Cardiac septum (tissue), 1 donor: Measurements from ENCODE around the gene SPEG. TPM values are rescaled to one million over a fixed set of nuclear protein-coding genes. Genes with fewer than 3 reads are reported as not detected.

ENCODE experiments used
- DNase-seq: peaks from one replicate; pipeline ENCODE4 v3.0.0-alpha.2; 2020; ENCODE audit warnings: low spot score
- intact Hi-C: fragments of 100-400 bp; cut with DNase I; formaldehyde crosslinking; loops from one replicate; pipeline ENCODE4 v1.14.0; 2022
- total RNA-seq: library from RNA; stranded (reverse); fragmentation: NEBNext Ultra II Directional; extraction: Animal tissue kit (Norgen Biotek cat#: 25700); gene quantifications from one replicate; pipeline ENCODE4 v1.2.1, GENCODE V29; 2021
- donor health status: DM: no; HTN: no; CAD: no.

Gene SPEG
- total RNA-seq, 1 donor from 2014 or later, result 199 TPM

DNA sequence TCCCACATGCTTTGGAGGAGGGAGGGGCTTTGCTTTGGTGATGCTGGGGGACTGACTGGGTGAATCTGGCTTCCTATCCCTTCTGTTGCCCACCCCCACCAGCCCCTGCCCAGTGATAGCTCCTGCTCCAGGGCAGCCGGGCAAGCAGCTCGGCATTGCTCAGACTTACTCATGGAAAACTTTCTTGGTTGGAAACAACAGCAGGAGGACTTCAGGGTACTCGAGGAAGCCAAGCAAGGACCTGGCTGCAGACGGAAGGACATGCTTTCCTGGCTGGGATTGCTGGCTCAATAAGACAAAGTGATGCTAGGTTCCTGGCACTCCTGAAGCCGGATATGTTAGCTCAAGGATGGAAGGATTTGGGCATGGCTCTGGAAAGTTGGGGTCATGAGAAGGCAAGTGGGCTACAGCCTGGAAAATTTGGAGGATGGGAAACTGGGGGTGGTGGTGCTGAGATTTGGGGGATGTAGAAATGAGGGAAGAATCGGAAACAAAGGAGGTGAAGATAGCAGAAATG is 3.1 kb downstream of the SPEG start:
- peak; percentile 61 for DNase-seq

GRCh38 chr2:219438453-219438852 is 3.8 kb downstream of the SPEG start:
- intact Hi-C loops, result no loop called here
- DNase-seq, result no peak

More for the DNA sequence above, 3.1 kb downstream of the SPEG start:
- intact Hi-C loops, result no loop called here

GRCh38 chr2:219439506-219439905 is 4.9 kb downstream of the SPEG start:
- no peak for DNase-seq
- intact Hi-C loops, result no loop called here

DNA sequence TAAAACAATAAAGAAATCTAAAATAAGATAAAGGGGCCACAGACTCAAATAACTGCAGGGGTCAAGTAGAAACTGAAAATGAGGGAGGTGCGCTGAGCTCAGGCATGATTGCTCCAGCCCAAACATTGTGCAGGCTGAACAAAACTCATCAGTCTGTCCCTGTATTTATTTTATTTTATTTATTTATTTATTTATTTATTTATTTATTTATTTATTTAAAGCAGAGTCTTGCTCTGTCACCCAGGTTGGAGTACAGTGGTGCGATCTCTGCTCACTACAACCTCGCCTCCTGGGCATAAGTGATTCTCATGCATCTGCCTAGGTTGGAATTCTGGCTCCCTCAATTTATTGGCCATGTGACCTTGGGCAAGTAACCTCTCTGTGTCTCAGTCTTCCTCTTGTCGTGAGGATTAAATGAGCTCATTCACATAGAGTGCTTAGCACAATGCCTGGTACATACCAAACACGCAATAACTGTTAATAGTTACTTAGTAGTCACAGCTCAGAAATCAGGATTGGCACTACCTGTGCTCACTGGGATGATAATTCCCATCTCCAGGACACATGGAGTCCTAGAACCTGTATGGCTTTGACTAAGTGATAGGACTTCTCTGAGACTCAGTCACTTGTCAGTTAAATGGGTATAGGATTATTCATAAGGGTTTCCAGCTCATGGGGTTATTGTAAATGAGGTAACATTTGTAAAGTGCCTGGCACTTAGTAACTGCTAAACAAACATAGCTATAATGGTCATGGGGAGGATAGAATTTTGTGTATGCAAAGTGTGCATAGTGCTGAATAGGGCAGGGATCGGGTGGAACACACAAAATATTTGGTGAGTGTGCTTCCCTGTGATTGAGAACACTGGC is 6.0 kb downstream of the SPEG start:
- no peak for DNase-seq
- intact Hi-C loops, result no loop called here

GRCh38 chr2:219441451-219442255 is 7.0 kb downstream of the SPEG start:
- intact Hi-C loops, result no loop called here
- DNase-seq, result peak; percentile 78

GRCh38 chr2:219442256-219443015 is 7.8 kb downstream of the SPEG start:
- intact Hi-C loops, result no loop called here
- no peak for DNase-seq

DNA sequence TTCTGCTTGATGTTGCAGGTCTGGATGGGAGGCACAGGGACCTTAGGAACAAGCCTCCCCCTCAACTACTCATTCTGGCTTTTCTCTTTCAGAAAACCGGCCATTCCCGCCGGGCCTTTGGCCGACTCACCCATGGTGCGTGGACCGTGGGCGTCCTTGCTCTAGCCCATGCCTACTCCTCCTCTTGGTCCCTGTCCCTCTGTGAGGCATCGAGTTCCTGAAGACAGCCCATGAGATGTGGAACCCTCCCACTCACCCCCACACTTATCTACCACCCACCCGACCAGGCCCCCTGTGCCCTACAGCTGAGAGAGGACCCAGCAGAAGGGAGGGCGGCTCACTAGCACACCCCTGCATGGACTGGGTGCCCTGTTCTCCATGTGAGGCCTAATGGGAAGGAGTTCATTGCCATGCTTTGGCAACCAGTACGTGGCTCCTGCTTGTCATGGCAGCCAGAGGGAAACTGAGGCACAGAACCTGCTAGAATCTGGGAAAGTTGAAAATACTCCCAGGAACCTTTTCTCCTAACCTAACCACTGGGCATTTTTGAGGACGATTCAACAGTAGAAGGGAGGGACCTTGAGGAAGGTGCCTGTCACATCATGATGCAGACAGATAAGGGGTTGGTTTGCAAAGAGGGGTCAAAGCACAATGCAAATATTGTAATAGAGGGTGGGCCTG is 8.5 kb downstream of the SPEG start:
- DNase-seq, result no peak
- intact Hi-C loops, result no loop called here

DNA sequence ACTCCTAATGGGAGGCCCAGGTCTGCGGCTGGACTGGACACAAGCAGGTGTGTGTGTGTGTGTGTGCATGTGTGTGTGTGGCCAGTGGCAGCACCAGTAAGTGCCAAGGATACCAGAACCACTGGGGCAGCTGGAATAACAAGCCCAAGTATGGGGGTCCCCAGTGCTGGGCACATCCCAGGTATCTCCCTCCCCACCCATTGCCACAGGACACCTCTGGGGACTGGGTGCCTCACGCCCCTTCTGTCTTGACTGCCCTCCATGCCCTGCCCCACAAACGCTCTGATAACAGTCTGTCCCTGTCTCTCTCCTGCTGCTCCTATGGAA is 9.0 kb downstream of the SPEG start:
- DNase-seq, result no peak
- intact Hi-C loops, result no loop called here

DNA sequence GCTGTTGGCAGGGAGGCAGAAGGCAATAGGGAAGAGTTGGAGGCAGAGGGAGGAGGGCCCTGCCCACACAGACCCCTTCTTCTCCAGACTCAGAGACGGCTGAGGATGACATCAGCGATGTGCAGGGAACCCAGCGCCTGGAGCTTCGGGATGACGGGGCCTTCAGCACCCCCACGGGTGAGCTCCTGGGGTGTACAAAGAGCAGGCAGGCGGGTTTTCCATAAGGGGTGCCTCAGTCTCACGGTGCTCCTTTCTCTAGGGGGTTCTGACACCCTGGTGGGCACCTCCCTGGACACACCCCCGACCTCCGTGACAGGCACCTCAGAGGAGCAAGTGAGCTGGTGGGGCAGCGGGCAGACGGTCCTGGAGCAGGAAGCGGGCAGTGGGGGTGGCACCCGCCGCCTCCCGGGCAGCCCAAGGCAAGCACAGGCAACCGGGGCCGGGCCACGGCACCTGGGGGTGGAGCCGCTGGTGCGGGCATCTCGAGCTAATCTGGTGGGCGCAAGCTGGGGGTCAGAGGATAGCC is 10.0 kb downstream of the SPEG start:
- intact Hi-C loops, result no loop called here
- DNase-seq, result no peak

GRCh38 chr2:219445220-219445640 is 10.6 kb downstream of the SPEG start:
- intact Hi-C loops, result no loop called here
- DNase-seq, result peak; percentile 39

DNA sequence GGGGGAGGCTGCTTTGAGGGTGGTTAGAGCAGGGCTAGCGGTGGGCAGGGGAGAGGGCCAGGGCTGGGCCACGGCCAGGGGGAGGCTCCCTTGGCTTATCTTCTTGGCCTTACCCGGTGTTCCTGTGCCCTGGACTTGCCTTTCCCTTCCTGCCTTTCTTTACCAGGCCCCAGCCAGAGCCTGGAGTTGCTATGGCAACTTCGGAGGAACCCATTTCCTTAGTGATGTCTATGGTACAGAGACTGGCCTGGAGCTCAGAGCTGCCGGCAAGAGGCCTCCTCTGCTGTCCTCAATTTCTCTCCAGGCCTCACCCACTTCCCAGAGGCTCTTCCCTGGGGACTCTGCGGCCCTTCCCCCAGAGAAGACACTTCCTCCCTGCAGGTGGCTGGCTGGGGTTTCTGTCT is 11.5 kb downstream of the SPEG start:
- DNase-seq, result peak; percentile 74

DNA sequence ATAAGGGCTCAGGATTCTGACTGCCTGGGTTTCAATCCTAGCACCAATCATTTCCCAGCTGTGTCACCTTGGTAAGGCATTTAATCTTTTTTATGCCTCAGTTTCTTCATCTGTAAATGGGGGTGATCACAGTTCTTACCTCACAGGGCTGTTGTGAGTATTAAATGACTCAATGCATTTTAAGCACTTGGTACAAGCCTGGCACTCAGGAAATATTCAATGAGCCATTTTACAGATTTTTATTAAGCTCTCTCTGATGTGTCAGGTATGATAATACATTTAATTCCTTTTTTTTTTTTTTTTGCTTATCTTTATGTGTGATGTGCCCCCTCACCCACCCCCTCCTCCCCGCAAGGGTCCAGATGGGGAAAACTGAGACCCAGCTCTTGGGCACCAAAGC is 12.0 kb downstream of the SPEG start:
- no peak for DNase-seq
- intact Hi-C loops, result no loop called here

More for the DNA sequence above, 11.5 kb downstream of the SPEG start:
- intact Hi-C loops, result no loop called here

- DNase-seq, result no peak
- intact Hi-C loops, result no loop called here
Measured at GRCh38 chr2:219447242-219448098, 12.8 kb downstream of the SPEG start.

DNA sequence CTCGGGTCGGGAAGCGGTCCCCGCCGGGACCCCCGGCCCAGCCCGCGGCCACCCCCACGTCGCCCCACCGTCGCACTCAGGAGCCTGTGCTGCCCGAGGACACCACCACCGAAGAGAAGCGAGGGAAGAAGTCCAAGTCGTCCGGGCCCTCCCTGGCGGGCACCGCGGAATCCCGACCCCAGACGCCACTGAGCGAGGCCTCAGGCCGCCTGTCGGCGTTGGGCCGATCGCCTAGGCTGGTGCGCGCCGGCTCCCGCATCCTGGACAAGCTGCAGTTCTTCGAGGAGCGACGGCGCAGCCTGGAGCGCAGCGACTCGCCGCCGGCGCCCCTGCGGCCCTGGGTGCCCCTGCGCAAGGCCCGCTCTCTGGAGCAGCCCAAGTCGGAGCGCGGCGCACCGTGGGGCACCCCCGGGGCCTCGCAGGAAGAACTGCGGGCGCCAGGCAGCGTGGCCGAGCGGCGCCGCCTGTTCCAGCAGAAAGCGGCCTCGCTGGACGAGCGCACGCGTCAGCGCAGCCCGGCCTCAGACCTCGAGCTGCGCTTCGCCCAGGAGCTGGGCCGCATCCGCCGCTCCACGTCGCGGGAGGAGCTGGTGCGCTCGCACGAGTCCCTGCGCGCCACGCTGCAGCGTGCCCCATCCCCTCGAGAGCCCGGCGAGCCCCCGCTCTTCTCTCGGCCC is 13.6 kb downstream of the SPEG start:
- peak; percentile 74 for DNase-seq
- intact Hi-C loops, result no loop called here

DNA sequence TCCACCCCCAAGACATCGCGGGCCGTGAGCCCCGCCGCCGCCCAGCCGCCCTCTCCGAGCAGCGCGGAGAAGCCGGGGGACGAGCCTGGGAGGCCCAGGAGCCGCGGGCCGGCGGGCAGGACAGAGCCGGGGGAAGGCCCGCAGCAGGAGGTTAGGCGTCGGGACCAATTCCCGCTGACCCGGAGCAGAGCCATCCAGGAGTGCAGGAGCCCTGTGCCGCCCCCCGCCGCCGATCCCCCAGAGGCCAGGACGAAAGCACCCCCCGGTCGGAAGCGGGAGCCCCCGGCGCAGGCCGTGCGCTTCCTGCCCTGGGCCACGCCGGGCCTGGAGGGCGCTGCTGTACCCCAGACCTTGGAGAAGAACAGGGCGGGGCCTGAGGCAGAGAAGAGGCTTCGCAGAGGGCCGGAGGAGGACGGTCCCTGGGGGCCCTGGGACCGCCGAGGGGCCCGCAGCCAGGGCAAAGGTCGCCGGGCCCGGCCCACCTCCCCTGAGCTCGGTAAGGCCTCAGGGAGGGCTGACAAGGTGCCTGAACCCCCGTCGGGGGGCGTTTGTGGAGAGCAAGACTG is 14.2 kb downstream of the SPEG start:
- no peak for DNase-seq
- intact Hi-C loops, result no loop called here

DNA sequence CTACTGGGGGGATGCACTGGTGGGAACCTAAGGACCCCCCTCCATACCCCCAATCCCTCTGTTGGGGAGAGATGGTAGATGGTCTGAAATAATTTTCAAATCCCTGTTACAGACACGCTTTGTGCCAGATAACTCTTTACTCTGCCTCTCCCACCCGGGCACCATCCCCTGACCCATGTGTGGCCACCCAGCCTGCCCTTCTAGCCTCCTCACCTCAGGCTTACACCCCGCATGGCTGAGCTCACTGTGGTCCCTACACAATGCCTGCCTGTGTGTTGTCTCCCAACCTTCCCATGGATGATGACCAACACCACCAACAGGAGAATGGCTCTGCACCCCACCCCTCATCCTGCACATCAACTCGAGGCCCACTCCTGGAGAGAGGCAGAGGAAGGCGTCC is 15.0 kb downstream of the SPEG start:
- intact Hi-C loops, result no loop called here

GRCh38 chr2:219451661-219452360 is 17.2 kb downstream of the SPEG start:
- intact Hi-C loops, result loop anchor here (2.0 kb wide), 2 partner anchors 17 to 47 kb away; partner anchors contain the start of gene SPEG
- peak; percentile 86 for DNase-seq

More for the DNA sequence above, 15.0 kb downstream of the SPEG start:
- DNase-seq, result peak; percentile 60
